A673 (cell line): ENCODE data around the gene TTC7B.

ENCODE experiments used
- CTCF ChIP-seq: fragments of 300-800, 200-600 bp; sonication (generic); conservative IDR thresholded peaks from 2 replicates; pipeline ENCODE4 v1.5.1; 2017; ENCODE audit warnings: low read depth, mild to moderate bottlenecking, antibody characterized with exemption, low read length, moderate library complexity, mixed read lengths
- EZH2 ChIP-seq: fragments of 200-600 bp; sonication (generic); IDR thresholded peaks from 2 replicates; pipeline ENCODE4 v1.6.1; 2017; ENCODE audit warnings: borderline replicate concordance, low read depth, mild to moderate bottlenecking, mixed read lengths, antibody characterized with exemption, low read length; ENCODE audit not compliant: poor library complexity, severe bottlenecking

GRCh38 chr14:90484291-90484690 lies 331.9 kb downstream of the TTC7B start:
- TF ChIP-seq CTCF: no peak
- TF ChIP-seq EZH2: no peak
